GM18508 (cell line): ENCODE data around the gene CADM2.

Experiments
- ATAC-seq: cut with Tn5 transposase; IDR thresholded peaks from one replicate; pipeline ENCODE4 v1.9.1; 2021; ENCODE audit warnings: moderate number of reproducible peaks; ENCODE audit not compliant: insufficient read depth, unreplicated experiment

CADM2 gene

GRCh38 chr3:85298032-85298431 lies 339.2 kb downstream of the CADM2 start:
- no peak for ATAC-seq

GRCh38 chr3:85303156-85303555 lies 344.4 kb downstream of the CADM2 start:
- ATAC-seq = no peak

DNA sequence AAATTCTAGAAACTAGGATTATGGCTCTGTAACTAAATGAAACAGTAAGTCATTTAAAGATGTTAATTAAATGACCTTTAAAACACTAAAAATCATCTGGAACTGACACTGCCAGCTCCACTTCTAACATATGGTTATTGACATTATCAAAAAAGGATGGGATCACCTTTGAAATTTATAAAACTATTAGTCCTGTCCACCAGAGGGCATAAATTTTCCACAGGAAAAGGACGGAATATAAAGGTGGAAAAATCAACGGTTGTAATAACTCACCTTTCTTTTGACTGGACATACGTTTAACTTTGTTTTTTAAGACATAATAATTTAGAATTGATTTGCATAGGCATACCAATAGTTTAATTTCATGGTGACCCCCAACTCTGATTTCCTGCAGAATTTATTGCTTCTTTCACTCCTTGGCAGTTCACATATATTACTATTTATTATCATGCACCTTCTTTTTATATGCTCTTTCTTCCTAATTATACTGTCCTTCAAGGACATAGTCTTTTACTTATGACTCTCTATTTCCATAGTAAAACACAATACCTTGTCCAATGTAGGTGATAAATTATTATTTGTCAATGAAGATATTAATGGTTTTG lies 345.7 kb downstream of the CADM2 start:
- no peak for ATAC-seq

- ATAC-seq = no peak
Measured at GRCh38 chr3:85312331-85312730, 353.5 kb downstream of the CADM2 start.

DNA sequence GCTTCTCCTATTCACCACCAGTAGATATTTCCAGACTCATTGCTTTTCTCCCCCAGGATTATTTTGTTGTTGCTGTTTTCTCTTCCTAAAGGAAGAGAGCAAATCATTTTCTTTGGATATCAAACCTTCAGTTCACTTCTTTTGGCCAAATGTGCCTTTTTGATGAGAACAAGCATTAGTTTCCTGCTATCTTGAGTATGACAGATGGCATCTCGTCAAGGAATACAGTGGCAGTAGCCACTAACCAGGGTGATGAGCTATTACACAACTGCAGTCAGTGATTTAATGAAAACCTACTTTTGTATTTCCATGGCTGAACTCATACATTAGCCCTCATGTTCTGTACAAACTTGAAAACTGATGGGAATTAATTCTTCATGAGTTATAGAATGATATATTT lies 354.6 kb downstream of the CADM2 start:
- ATAC-seq = no peak

GRCh38 chr3:85316252-85316651 lies 357.5 kb downstream of the CADM2 start:
- ATAC-seq = no peak

DNA sequence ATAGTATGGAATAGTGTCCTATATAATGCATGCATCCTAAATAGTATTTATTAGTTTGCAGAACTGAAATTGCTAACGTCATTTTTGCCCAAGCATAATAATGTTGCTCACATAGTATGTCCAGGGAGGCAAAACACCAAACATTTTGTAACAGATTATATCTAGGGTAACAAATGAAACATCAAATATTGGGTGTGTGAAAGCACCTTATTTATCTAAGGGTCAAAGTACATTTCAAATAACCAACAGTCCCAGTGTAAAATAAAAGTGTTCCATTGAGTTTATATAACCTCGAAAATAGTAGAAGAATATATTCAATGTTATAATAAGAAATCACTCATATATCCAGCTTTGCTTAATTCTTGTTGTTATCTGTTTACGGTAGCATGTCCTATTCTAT lies 363.1 kb downstream of the CADM2 start:
- ATAC-seq = no peak

DNA sequence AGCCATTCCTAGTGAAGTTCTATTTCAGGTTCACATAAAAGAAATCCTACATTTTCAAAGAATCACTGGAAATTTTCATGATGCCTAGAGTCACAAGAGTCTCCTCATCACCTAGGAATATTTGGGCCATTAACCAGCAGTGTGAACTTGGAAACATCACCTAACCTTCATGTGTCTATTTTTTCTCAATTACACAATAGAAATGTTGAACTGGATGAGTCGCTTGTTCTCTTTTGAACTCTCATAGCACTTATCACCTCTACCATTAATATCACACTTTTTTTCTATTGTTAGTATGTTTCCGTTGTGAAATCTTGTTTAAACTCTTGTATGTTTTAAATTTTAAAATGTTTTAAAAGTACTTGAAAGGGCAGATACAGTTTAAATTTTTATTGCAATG lies 371.3 kb downstream of the CADM2 start:
- no peak for ATAC-seq

GRCh38 chr3:85337895-85338294 lies 379.1 kb downstream of the CADM2 start:
- no peak for ATAC-seq

GRCh38 chr3:85342915-85343314 lies 384.1 kb downstream of the CADM2 start:
- ATAC-seq = no peak

DNA sequence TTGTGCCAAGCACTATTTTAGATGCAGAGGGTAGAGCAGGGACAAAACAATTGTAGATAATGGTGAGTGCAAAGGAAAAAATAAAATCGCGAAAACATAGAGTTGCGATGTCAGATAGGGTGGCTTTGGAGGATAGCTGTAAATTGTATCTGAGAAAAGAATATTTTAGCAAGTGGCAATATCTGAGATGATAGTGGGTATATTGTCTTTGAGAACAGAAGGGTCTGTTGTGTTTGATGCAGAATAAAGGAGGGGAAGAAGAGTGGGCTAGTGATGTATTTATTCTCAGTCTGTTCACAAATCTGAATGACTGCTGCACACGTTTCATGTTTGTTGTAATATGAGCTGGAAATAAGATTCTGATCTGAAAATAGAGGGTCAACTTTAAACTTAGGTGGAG lies 396.8 kb downstream of the CADM2 start:
- no peak for ATAC-seq

DNA sequence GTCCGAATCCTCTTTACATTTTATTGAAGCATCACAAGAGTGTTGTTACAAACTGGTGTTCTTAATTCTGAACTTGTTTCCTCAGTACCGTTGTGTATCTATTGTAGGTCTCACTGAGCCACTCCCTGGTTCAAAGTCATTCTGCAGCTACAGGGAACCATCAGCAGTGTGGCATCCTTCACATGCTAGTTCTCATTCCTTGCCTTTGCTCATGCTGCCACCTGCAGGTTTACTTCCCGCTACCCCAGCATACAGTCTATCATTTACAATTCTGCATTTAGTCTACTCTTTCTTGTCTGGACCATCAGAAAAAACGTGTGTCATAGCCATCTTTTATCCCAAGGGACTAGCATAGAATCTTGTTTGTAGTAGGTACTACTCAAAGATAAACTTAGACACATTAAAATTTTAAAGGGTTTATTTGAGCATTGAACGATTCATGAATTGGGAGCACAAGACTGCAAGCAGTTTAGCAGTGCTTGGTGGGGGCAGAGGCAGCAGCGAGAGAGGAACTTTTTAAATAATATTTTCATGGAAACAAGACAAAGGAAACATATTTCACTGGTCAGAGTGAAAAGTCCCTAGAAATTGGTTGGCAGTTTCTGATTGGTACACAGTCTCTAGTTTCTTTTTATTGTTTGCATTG lies 402.1 kb downstream of the CADM2 start:
- ATAC-seq = no peak

GRCh38 chr3:85364296-85364909 lies 405.6 kb downstream of the CADM2 start:
- no peak for ATAC-seq

DNA sequence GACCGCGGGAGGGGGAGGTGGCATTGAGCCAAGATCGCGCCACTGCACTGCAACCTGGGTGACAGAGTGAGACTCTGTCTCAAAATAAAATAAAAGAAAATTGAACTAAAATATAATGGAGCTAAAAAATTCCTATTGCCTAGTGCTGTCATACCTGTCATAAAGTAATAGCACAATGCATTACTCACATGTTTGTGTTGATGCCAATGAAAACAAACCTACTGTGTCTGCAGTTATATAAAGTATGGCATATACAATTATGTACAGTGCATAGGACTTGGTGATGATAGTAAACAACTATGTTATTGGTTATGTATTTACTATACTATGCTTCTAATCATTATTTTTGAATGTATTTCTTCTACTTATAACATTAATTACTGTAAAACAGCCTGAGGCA lies 411.6 kb downstream of the CADM2 start:
- ATAC-seq = no peak

DNA sequence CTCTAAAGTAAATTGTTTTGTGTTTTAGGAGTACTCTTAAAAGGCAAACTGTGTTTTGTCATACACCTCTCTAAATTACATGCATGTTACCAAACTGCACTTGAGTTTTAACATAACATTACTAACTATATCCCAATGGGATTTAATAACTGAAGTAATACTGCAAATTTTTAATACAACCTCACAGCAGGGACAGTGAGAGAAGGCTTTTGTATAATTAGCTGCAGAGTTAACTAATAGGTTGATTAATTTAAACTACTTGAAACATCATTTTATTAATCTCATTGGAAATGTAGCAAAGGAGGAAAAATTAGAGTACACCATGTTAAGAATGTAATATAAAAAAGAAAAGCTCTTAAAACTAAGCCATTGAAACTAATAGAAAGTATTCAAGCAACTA lies 417.3 kb downstream of the CADM2 start:
- no peak for ATAC-seq

DNA sequence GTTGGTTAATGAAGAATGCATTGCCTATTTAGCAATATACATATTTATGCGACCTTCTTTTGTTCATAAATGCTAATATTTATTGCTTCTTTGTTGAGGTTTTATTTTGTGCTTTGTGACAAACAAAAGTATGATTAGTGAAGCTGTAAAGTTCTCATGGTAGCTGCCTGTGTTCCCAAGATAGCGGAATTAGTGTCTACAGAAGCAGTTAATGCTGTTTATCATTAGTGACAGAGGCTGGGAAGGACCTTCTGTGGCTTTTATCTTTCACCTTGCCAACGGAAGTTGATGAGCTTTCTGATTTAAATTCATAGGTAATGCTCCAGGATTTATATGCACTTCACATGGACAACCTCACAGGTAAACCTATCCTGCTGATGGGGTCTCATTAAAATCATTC lies 418.3 kb downstream of the CADM2 start:
- no peak for ATAC-seq

DNA sequence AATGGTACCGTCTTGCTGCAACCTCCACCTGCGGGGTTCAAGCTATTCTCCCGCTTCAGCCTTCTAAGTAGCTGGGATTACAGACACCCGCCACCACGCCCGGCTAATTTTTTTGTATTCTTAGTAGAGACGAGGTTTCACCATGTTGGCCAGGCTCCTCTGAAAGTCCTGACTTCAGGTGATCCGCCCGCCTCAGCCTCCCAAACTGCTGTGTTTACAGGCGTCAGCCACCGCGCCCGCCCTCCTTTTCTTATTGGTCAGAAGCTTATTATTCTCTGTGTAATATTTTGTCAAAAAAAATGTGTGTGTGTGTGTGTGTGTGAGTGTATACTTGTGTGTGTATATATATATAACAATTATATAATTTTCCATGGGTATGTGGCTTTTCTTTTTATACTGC lies 425.6 kb downstream of the CADM2 start:
- ATAC-seq = no peak

DNA sequence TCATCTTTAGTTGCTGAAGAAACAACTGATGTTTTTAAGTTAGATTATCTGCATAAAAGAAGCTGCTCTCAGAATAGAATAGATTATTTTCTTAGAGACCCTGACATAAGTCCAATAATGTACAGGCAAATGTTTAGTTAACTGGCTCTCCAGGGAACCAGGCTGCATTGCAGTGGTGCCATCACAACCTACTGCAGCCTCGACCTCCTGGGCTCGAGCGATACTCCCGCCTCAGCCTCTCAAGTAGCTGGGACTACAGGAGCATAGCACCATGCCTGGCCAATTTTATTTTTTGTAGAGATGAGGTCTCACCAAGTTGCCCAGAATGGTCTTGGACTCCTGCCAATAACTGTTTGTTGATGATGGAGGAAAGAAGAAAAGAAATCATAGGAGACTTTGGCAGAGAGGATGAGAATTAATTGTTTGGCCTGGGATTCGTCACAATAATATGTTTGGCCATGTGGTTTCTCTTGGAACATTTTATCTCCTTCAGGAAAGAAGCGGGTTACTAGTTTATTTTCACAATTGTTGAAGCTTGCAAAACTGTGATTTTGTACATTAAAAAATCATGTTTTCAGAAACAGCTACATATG lies 429.2 kb downstream of the CADM2 start:
- ATAC-seq = no peak

DNA sequence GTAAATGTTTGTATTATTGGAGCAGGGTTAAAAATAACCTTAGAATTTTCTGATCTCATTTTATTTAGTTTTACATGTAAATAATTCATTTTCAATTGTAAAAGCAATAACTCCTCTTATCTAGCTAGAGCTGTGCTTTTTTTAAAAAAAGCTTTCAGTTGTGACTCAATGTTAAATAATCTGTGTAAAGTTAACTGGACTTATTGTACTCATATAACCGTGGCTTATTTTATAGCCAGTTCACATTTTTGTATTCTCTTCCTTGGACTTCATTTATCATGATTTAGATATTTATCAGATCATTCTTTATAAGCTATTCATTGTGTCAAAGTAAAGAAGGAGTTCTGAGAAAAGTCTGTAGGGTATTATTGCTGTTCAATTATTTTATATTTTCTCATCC lies 435.6 kb downstream of the CADM2 start:
- no peak for ATAC-seq

- ATAC-seq = no peak
Measured at GRCh38 chr3:85397434-85397833, 438.6 kb downstream of the CADM2 start.

DNA sequence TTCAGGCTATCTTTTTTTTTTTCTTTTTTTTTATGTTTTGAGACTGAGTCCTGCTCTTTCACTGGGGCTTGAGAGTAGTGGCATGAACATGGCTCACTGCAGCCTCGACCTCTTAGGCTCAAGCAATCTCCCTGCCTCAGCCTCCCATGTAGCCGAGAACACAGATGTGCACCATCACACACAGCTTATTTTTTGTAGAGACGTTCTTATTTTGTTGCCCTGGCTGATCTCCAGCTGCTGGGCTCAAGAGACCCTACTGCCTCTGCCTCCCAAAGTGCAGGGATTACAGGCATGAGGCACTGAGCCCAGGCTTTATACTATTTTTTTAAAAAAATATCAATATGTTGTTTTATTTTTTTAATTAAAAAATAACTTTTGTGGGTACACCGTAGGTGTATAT lies 467.3 kb downstream of the CADM2 start:
- no peak for ATAC-seq

DNA sequence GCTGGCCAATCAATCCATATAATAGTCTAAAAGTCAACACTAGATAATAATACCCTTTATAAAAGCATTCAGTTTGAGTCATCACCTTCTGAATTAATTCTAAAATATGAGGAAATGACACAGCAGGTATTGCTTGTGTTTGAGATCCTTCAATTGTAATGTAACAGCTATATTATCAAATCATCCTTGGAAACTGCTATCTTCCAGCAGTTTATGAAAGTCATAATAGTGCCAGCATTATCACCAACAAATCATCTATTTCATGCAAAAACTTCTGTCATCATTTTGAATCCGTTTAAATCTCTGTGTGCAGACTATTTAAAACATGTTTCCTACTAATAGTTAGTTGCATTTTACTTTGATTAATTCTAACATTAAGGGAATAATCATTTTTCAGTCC lies 468.7 kb downstream of the CADM2 start:
- no peak for ATAC-seq
